ENCODE measurements around the gene PSME4.

- TF ChIP-seq GABPA (IDR thresholded peaks at IDR 0.05; ENCODE audit: low read depth, low read length) (no peak), GABPA (CRISPR knock-in tag; IDR thresholded peaks at IDR 0.05; ENCODE audit: low read depth) (no peak), SP1 (IDR thresholded peaks at IDR 0.05) (no peak), SP1 (CRISPR knock-in tag; IDR thresholded peaks at IDR 0.05) (no peak), MXI1 (IDR thresholded peaks at IDR 0.05; ENCODE audit: borderline replicate concordance, low read depth, low read length) (no peak), CREB1 (IDR thresholded peaks at IDR 0.05) (no peak), CREB1 (CRISPR knock-in tag; IDR thresholded peaks at IDR 0.05) (no peak), KAT8 (CRISPR knock-in tag; IDR thresholded peaks at IDR 0.05) (no peak), CEBPB (IDR thresholded peaks at IDR 0.05; ENCODE audit: borderline replicate concordance, low read depth, low read length) (no peak), SIX1 (CRISPR knock-in tag; IDR thresholded peaks at IDR 0.05; ENCODE audit: borderline replicate concordance) (no peak), FOSL2 (CRISPR knock-in tag; IDR thresholded peaks at IDR 0.05) (no peak)
- TF ChIP-seq, protein P1, sequence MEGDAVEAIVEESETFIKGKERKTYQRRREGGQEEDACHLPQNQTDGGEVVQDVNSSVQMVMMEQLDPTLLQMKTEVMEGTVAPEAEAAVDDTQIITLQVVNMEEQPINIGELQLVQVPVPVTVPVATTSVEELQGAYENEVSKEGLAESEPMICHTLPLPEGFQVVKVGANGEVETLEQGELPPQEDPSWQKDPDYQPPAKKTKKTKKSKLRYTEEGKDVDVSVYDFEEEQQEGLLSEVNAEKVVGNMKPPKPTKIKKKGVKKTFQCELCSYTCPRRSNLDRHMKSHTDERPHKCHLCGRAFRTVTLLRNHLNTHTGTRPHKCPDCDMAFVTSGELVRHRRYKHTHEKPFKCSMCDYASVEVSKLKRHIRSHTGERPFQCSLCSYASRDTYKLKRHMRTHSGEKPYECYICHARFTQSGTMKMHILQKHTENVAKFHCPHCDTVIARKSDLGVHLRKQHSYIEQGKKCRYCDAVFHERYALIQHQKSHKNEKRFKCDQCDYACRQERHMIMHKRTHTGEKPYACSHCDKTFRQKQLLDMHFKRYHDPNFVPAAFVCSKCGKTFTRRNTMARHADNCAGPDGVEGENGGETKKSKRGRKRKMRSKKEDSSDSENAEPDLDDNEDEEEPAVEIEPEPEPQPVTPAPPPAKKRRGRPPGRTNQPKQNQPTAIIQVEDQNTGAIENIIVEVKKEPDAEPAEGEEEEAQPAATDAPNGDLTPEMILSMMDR (CRISPR knock-in tag; IDR thresholded peaks at IDR 0.05) = no peak
Observed at GRCh38 chr2:53827398-53828175, 143.2 kb downstream of the PSME4 start.

Measured in HepG2 (cell line).